Mucosa of descending colon (tissue), 3 donors: ENCODE data around the gene PDE1C. TPM values are rescaled to one million over a fixed set of nuclear protein-coding genes. Genes with fewer than 3 reads are reported as not detected.

Experiments used
- ATAC-seq: fragments of 200-7000 bp; cut with Tn5 transposase; one replicate; pipeline ENCODE4 v1.9.1; 2020; ENCODE audit warnings: mild to moderate bottlenecking, moderate library complexity
- DNase-seq, 3 donors: peaks; one replicate each; pipeline ENCODE4 v3.0.0-alpha.2; 2020
- H3K36me3 ChIP-seq: fragments of 200-600 bp; one replicate; pipeline ENCODE4 v1.8.0; 2021; ENCODE audit warnings: low read depth, mild to moderate bottlenecking
- H3K4me1 ChIP-seq: fragments of 200-600 bp; one replicate; pipeline ENCODE4 v1.8.0; 2021; ENCODE audit warnings: low read depth, mild to moderate bottlenecking
- H3K4me3 ChIP-seq: fragments of 200-600 bp; one replicate; pipeline ENCODE4 v1.8.0; 2021; ENCODE audit warnings: mild to moderate bottlenecking
- H3K9me3 ChIP-seq: fragments of 200-600 bp; one replicate; pipeline ENCODE4 v1.8.0; 2021; ENCODE audit warnings: mild to moderate bottlenecking
- intact Hi-C, 2 donors: fragments of 100-400 bp; cut with DNase I in 1 of 2; cut with micrococcal nuclease in 1 of 2; formaldehyde crosslinking; loops; one replicate each; pipeline versions ENCODE4 v1.11.0 to v1.11.1; 2022; cut with DNase I, micrococcal nuclease
- total RNA-seq, 3 donors: library from RNA; stranded (reverse); fragmentation: NEBNext Ultra II Directional in 2 of 3; extraction: Animal tissue kit (Norgen Biotek cat#: 25700) in 2 of 3; gene quantifications; one replicate each; pipeline versions ENCODE4 v1.2.1 to v1.2.4, GENCODE V29; 2021 to 2023
- TF ChIP-seq, protein P1 (sequence below): fragments of 200-600 bp; IDR thresholded peaks from one replicate; pipeline ENCODE4 v1.8.0; 2022; ENCODE audit warnings: antibody characterized with exemption, mild to moderate bottlenecking
- donor health status: DM: no; HTN: no; CAD: no; lungs with moderate emphysema.
- donor health status: DM: no; HTN: no; CAD: no.
- donor health status: DM: no; HTN: yes; CAD: no.

Gene PDE1C
- total RNA-seq, 3 donors from 2014 or later: 2.5 to 4.8 (median 2.5) TPM

DNA sequence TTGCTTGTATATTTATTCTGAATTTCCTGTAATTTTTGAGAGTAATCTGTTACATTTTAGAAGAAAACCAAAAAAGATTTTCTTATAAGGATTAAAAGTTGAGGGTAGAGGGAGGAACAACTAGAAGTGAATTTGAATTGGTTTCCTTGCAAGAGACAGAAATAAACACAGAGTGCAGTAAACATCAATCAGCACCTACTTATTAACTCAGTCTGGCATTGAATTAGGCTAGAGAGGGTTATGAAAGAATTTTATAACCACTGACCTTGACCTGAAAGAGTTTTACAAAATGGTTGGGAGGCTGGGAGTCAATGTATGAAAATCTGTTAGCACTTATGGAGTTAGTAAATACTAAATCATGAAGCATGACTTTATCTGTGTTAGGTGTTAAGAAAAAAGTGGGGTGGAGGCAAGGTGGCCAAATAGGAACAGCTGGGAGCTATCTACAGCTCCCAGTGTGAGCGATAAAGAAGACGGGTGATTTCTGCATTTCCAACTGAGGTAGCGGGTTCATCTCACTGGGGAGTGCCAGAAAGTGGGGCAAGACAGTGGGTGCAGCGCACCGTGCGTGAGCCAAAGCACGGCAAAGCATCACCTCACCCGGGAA lies 106.5 kb downstream of the PDE1C start:
- Histone ChIP-seq H3K4me1 (no peaks in the 10 kb centered on the region), H3K4me3 (no peak overlapping the region), H3K36me3 (no peaks in the 10 kb centered on the region), H3K9me3 (no peaks in the 10 kb centered on the region)
- ATAC-seq (no peak), DNase-seq (no peak)
- TF ChIP-seq, protein P1, sequence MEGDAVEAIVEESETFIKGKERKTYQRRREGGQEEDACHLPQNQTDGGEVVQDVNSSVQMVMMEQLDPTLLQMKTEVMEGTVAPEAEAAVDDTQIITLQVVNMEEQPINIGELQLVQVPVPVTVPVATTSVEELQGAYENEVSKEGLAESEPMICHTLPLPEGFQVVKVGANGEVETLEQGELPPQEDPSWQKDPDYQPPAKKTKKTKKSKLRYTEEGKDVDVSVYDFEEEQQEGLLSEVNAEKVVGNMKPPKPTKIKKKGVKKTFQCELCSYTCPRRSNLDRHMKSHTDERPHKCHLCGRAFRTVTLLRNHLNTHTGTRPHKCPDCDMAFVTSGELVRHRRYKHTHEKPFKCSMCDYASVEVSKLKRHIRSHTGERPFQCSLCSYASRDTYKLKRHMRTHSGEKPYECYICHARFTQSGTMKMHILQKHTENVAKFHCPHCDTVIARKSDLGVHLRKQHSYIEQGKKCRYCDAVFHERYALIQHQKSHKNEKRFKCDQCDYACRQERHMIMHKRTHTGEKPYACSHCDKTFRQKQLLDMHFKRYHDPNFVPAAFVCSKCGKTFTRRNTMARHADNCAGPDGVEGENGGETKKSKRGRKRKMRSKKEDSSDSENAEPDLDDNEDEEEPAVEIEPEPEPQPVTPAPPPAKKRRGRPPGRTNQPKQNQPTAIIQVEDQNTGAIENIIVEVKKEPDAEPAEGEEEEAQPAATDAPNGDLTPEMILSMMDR: no peak
- intact Hi-C loops: no loop called here

DNA sequence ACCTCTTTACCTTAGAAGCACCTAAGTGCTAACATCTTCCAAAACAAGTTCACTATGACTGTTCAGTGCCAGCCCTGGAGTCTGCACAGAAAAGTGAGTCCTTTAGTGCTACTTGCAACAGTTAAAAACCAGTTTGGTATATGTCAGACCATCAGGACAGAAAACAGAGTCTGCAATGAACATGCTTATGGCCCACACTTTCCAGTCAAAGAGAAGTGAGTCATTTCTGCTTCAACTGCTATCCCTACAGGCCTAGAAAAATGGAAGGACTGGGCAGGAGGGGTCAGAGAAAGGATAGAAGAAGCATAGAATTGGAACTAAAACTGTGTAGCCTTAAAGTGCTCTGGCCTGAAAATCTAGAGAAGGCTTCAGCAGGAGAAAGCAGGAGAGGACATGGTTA lies 108.0 kb downstream of the PDE1C start:
- intact Hi-C loops: no loop called here
- H3K9me3 ChIP-seq: no peaks in the 10 kb centered on the region
- no peak overlapping the region for H3K4me3 ChIP-seq
- DNase-seq (no peak), ATAC-seq (no peak)
- no peaks in the 10 kb centered on the region for H3K36me3 ChIP-seq
- TF ChIP-seq, protein P1: no peak
- no peaks in the 10 kb centered on the region for H3K4me1 ChIP-seq

DNA sequence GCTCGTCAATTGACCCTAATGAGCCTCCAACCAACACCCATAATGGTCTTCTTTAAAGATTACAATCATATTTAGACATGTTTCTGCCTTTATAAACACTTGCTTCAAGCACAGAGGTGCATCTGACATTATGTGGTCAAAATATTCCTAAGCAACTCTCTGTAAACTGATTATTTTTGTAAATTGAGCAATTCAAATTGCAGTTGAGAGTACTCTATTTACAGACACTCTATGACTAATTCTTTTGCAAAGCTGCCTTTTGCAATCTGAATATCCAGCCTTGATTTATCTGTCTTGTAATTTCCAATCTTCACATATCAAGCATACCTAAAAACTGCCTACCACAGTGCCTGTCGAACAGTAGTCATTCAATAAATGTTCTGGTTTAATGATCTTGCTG lies 112.0 kb downstream of the PDE1C start:
- no peak overlapping the region for H3K4me3 ChIP-seq
- intact Hi-C loops: no loop called here
- TF ChIP-seq, protein P1: no peak
- no peaks in the 10 kb centered on the region for H3K4me1 ChIP-seq
- no peaks in the 10 kb centered on the region for H3K36me3 ChIP-seq
- ATAC-seq (no peak), DNase-seq (no peak)
- no peaks in the 10 kb centered on the region for H3K9me3 ChIP-seq

DNA sequence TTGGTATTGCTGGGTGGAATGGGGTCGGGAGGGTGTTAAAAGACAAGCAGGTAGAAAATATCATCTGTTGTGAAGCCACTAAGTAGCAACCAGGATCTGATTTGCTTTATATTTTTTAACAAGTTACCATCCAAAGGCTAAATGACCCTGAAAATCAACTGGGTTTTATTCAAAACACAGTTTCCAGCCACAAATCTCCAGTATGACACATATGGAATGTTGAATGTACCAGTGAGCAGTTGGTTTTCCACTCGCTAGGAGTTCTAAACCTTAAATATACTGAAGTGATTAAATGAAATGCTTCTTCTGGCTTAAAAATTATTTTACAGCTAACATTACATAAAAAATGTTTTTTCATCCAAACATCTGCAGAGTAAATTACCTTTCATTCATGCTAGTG lies 112.5 kb downstream of the PDE1C start:
- no peak overlapping the region for H3K4me3 ChIP-seq
- TF ChIP-seq, protein P1: no peak
- intact Hi-C loops: no loop called here
- no peaks in the 10 kb centered on the region for H3K4me1 ChIP-seq
- no peaks in the 10 kb centered on the region for H3K36me3 ChIP-seq
- ATAC-seq (no peak), DNase-seq (no peak)
- H3K9me3 ChIP-seq: no peaks in the 10 kb centered on the region

GRCh38 chr7:31957090-31957720 lies 113.0 kb downstream of the PDE1C start:
- Histone ChIP-seq H3K4me1 (no peaks in the 10 kb centered on the region), H3K36me3 (no peaks in the 10 kb centered on the region), H3K9me3 (no peaks in the 10 kb centered on the region), H3K4me3 (no peak overlapping the region)
- TF ChIP-seq, protein P1: no peak
- ATAC-seq (no peak), DNase-seq (no peak)
- intact Hi-C loops: no loop called here
